ENCODE data around the gene VPS4A. TPM values are rescaled to one million over a fixed set of nuclear protein-coding genes. Genes with fewer than 3 reads are reported as not detected.
A peak's percentile ranks its signal among the peaks of the same experiment; 100 is the strongest.

VPS4A gene
- polyA plus RNA-seq, 1 of the 3 experiments (the other 2 are of a cell fraction), result 20.8 TPM

DNA sequence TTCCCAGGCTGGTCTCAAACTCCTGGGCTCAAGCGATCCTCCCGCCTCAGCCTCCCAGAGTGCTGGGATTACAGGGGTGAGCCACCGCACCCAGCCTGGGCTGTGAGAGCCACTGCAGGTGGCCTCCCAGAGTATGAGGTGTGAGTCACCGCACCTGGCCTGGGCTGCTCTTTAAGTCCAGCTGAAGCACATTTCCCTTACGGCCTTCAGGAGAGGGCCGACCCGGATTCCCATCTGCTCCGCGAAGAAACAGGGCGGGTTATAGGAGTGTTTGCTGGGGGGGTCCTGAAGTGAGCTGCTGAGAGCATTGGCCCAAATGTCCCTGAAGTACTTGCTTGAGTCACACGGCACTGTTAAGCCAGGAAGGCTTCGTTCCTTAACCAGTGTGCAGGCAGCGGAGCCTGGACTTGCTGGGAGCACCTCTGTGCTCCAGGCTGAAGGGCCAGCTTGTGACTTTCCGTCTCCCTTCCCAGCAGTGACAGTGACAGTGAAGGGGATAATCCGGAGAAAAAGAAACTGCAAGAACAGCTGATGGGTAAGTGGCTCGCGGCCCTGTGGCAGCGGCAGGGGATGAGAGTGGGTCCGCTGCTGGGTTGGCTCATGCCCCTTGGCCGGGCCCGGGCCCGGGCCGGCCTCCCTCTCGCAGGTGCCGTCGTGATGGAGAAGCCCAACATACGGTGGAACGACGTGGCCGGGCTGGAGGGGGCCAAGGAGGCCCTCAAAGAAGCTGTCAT lies 7.2 kb downstream of the VPS4A start (continued):
- no peak for TF ChIP-seq REST (IDR thresholded peaks at IDR 0.05; ENCODE audit: low read depth, low read length)
- no peak for TF ChIP-seq GATA2 (CRISPR knock-in tag; IDR thresholded peaks at IDR 0.05)
- no peak for TF ChIP-seq TEAD4 (IDR thresholded peaks at IDR 0.05; ENCODE audit: borderline replicate concordance, insufficient read depth)

GRCh38 chr16:69318911-69319289 lies 7.8 kb downstream of the VPS4A start:
- no peaks in the 10 kb centered on the region for H3K27me3 ChIP-seq (ENCODE audit: insufficient read depth)
- H3K9me3 ChIP-seq, result no peaks in the 10 kb centered on the region
- H3K79me2 ChIP-seq (ENCODE audit: insufficient read depth), result peaks cover 55% of the 10 kb centered on the region
- TF ChIP-seq MXI1 (IDR thresholded peaks at IDR 0.05; ENCODE audit: low read depth, low read length) (no peak), TCF12 (IDR thresholded peaks at IDR 0.05) (no peak), GABPA (IDR thresholded peaks at IDR 0.05; ENCODE audit: low read depth) (no peak), YY1 (IDR thresholded peaks at IDR 0.05; ENCODE audit: low read depth) (no peak)
- TF ChIP-seq, protein P1, sequence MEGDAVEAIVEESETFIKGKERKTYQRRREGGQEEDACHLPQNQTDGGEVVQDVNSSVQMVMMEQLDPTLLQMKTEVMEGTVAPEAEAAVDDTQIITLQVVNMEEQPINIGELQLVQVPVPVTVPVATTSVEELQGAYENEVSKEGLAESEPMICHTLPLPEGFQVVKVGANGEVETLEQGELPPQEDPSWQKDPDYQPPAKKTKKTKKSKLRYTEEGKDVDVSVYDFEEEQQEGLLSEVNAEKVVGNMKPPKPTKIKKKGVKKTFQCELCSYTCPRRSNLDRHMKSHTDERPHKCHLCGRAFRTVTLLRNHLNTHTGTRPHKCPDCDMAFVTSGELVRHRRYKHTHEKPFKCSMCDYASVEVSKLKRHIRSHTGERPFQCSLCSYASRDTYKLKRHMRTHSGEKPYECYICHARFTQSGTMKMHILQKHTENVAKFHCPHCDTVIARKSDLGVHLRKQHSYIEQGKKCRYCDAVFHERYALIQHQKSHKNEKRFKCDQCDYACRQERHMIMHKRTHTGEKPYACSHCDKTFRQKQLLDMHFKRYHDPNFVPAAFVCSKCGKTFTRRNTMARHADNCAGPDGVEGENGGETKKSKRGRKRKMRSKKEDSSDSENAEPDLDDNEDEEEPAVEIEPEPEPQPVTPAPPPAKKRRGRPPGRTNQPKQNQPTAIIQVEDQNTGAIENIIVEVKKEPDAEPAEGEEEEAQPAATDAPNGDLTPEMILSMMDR (IDR thresholded peaks at IDR 0.05), result no peak
- H3K4me3 ChIP-seq (ENCODE audit: low read depth in 2 of 2, low read length in 1 of 2), result no peak overlapping the region
- H3K27ac ChIP-seq (ENCODE audit: low read depth in 2 of 2, low read length in 1 of 2), result no peak overlapping the region
- H3K4me2 ChIP-seq, result no peak overlapping the region
- 84% methylated on average over 10 of the region's 10 CpGs for WGBS (ENCODE audit: low lambda C conversion rate)
- peak; percentile 42 for DNase-seq
- H3K36me3 ChIP-seq (replicated peaks in 1 of 2; ENCODE audit: control insufficient read depth in 1 of 2, insufficient read depth in 2 of 2, low read length in 1 of 2), result peaks cover 44 to 83% of the 10 kb centered on the region in 2 experiments
- H3K4me1 ChIP-seq (ENCODE audit: control insufficient read depth in 1 of 2, insufficient read depth in 2 of 2, low read depth in 1 of 2, low read length in 1 of 2), result peaks cover 0 to under 1% of the 10 kb centered on the region in 2 experiments; a peak in 1 of 4 replicates
- CTCF ChIA-PET, result interaction anchor here (0.9 kb wide), 1 partner anchor 20 kb away, joined by 3 read pairs; the partner anchor contains the start of gene COG8
- POLR2A ChIA-PET, result interaction anchor here (0.7 kb wide), 1 partner anchor 10 kb away, joined by 5 read pairs; no protein-coding TSS in a partner anchor
- no peak overlapping the region for H3K9ac ChIP-seq
- no peaks in the 10 kb centered on the region for H3K9me2 ChIP-seq
- peaks cover 3% of the 10 kb centered on the region for H3F3A ChIP-seq (replicated peaks; ENCODE audit: insufficient read depth)
- H4K20me1 ChIP-seq (ENCODE audit: insufficient read depth), result peaks cover 28% of the 10 kb centered on the region
- H2AFZ ChIP-seq (ENCODE audit: low read depth), result no peak overlapping the region

GRCh38 chr16:69319381-69319780 lies 8.2 kb downstream of the VPS4A start:
- DNase-seq, result no peak
- Histone ChIP-seq H3K4me1 (ENCODE audit: control insufficient read depth in 1 of 2, insufficient read depth in 2 of 2, low read depth in 1 of 2, low read length in 1 of 2) (peaks cover 0 to 5% of the 10 kb centered on the region in 2 experiments; a peak in 2 of 4 replicates), H3K36me3 (replicated peaks in 1 of 2; ENCODE audit: control insufficient read depth in 1 of 2, insufficient read depth in 2 of 2, low read length in 1 of 2) (peaks cover 44 to 84% of the 10 kb centered on the region in 2 experiments), H3K79me2 (ENCODE audit: insufficient read depth) (peaks cover 55% of the 10 kb centered on the region), H3K27me3 (ENCODE audit: insufficient read depth) (no peaks in the 10 kb centered on the region), H3K9me3 (no peaks in the 10 kb centered on the region), H3K9me2 (no peaks in the 10 kb centered on the region), H3K4me3 (ENCODE audit: low read depth in 2 of 2, low read length in 1 of 2) (no peak overlapping the region), H3K4me2 (no peak overlapping the region), H3K9ac (no peak overlapping the region), H4K20me1 (ENCODE audit: insufficient read depth) (peaks cover 33% of the 10 kb centered on the region), H2AFZ (ENCODE audit: low read depth) (no peak overlapping the region), H3F3A (replicated peaks; ENCODE audit: insufficient read depth) (peaks cover 5% of the 10 kb centered on the region), H3K27ac (ENCODE audit: low read depth in 2 of 2, low read length in 1 of 2) (no peak overlapping the region; a peak in 1 of 4 replicates)
- ChIA-PET CTCF (interaction anchor here (1.0 kb wide), 1 partner anchor 9 kb away, joined by 3 read pairs; no protein-coding TSS in a partner anchor), POLR2A (no interaction called here)
- 98% methylated on average over 6 of the region's 9 CpGs for WGBS (ENCODE audit: low lambda C conversion rate)
- TF ChIP-seq, protein P2, sequence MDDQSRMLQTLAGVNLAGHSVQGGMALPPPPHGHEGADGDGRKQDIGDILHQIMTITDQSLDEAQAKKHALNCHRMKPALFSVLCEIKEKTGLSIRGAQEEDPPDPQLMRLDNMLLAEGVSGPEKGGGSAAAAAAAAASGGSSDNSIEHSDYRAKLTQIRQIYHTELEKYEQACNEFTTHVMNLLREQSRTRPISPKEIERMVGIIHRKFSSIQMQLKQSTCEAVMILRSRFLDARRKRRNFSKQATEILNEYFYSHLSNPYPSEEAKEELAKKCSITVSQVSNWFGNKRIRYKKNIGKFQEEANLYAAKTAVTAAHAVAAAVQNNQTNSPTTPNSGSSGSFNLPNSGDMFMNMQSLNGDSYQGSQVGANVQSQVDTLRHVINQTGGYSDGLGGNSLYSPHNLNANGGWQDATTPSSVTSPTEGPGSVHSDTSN (IDR thresholded peaks at IDR 0.05), result no peak
- TF ChIP-seq GATA2 (CRISPR knock-in tag; IDR thresholded peaks at IDR 0.05) (no peak), TEAD4 (IDR thresholded peaks at IDR 0.05; ENCODE audit: borderline replicate concordance, insufficient read depth) (no peak), ELF1 (IDR thresholded peaks at IDR 0.05) (no peak), RFX5 (IDR thresholded peaks at IDR 0.05; ENCODE audit: low read length) (no peak), SMC3 (IDR thresholded peaks at IDR 0.05; ENCODE audit: low read depth, low read length) (no peak), POLR2AphosphoS5 (IDR thresholded peaks at IDR 0.05; ENCODE audit: low read depth, low read length) (no peak)
- TF ChIP-seq, protein P1 (IDR thresholded peaks at IDR 0.05), result no peak
- TF ChIP-seq, protein P3, sequence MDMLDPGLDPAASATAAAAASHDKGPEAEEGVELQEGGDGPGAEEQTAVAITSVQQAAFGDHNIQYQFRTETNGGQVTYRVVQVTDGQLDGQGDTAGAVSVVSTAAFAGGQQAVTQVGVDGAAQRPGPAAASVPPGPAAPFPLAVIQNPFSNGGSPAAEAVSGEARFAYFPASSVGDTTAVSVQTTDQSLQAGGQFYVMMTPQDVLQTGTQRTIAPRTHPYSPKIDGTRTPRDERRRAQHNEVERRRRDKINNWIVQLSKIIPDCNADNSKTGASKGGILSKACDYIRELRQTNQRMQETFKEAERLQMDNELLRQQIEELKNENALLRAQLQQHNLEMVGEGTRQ (IDR thresholded peaks at IDR 0.05; ENCODE audit: borderline replicate concordance, low read depth, low read length), result no peak
